Trophoblast cell (in vitro differentiated cells and primary cell): ENCODE data around the gene SNED1.

Experiments used
- DNase-seq, 2 donors: peaks; one replicate each; pipeline ENCODE4 v3.0.0-alpha.2; 2016
- H2AFZ ChIP-seq: 2 replicates; pipeline ENCODE4 v1.6.1; 2013; ENCODE audit warnings: low read length, moderate library complexity, mild to moderate bottlenecking; ENCODE audit not compliant: insufficient read depth, poor library complexity
- H2AK5ac ChIP-seq: 2 replicates; pipeline ENCODE4 v1.6.1; 2013; ENCODE audit warnings: mild to moderate bottlenecking, low read length
- H2BK120ac ChIP-seq: 2 replicates; pipeline ENCODE4 v1.6.1; 2013; ENCODE audit warnings: low read length, mild to moderate bottlenecking, moderate library complexity; ENCODE audit not compliant: insufficient read depth, poor library complexity
- H2BK12ac ChIP-seq: 2 replicates; pipeline ENCODE4 v1.6.1; 2013; ENCODE audit warnings: mild to moderate bottlenecking, low read length, moderate library complexity
- H2BK5ac ChIP-seq: 2 replicates; pipeline ENCODE4 v1.6.1; 2013; ENCODE audit warnings: low read length, low read depth, moderate library complexity, mild to moderate bottlenecking; ENCODE audit not compliant: poor library complexity
- H3K14ac ChIP-seq: 2 replicates; pipeline ENCODE4 v1.6.1; 2013; ENCODE audit warnings: mild to moderate bottlenecking, low read length
- H3K18ac ChIP-seq: 2 replicates; pipeline ENCODE4 v1.6.1; 2013; ENCODE audit warnings: mild to moderate bottlenecking, low read length
- H3K23ac ChIP-seq: 2 replicates; pipeline ENCODE4 v1.6.1; 2013; ENCODE audit warnings: low read length
- H3K27ac ChIP-seq: 2 replicates; pipeline ENCODE4 v1.5.1; 2013; ENCODE audit warnings: low read depth, mild to moderate bottlenecking, inconsistent platforms, low read length, moderate library complexity
- H3K27me3 ChIP-seq: 2 replicates; pipeline ENCODE4 v1.6.1; 2013; ENCODE audit warnings: inconsistent platforms, mild to moderate bottlenecking, low read length, moderate library complexity; ENCODE audit not compliant: insufficient read depth
- H3K36me3 ChIP-seq, 2 experiments: 1 replicate in 1 of 2; 2 replicates in 1 of 2; pipeline ENCODE4 v1.6.1; 2013; ENCODE audit warnings: low read length in 2 of 2, mild to moderate bottlenecking in 2 of 2, moderate library complexity in 1 of 2; ENCODE audit not compliant: insufficient read depth in 2 of 2, control insufficient read depth in 1 of 2
- H3K4ac ChIP-seq: 2 replicates; pipeline ENCODE4 v1.6.1; 2013; ENCODE audit warnings: low read depth, mild to moderate bottlenecking, low read length, moderate library complexity
- H3K4me1 ChIP-seq, 2 experiments: 1 replicate in 1 of 2; 2 replicates in 1 of 2; pipeline ENCODE4 v1.6.1; 2013; ENCODE audit warnings: low read length in 2 of 2, mild to moderate bottlenecking in 2 of 2, moderate library complexity in 1 of 2; ENCODE audit not compliant: insufficient read depth in 2 of 2, control insufficient read depth in 1 of 2
- H3K4me2 ChIP-seq: 2 replicates; pipeline ENCODE4 v1.6.1; 2013; ENCODE audit warnings: inconsistent platforms, mild to moderate bottlenecking, low read length, moderate library complexity
- H3K4me3 ChIP-seq: 2 replicates; pipeline ENCODE4 v1.5.1; 2013; ENCODE audit warnings: mild to moderate bottlenecking, low read depth, low read length, inconsistent platforms
- H3K79me1 ChIP-seq: one replicate; pipeline ENCODE4 v1.6.1; 2013; ENCODE audit warnings: low read length
- H3K79me2 ChIP-seq: 2 replicates; pipeline ENCODE4 v1.6.1; 2013; ENCODE audit warnings: low read length, mild to moderate bottlenecking; ENCODE audit not compliant: control insufficient read depth, insufficient read depth, poor library complexity
- H3K9ac ChIP-seq: 2 replicates; pipeline ENCODE4 v1.6.1; 2013; ENCODE audit warnings: mild to moderate bottlenecking, low read length
- H3K9me3 ChIP-seq: 2 replicates; pipeline ENCODE4 v1.6.1; 2013; ENCODE audit warnings: low read depth, mild to moderate bottlenecking, control low read depth, inconsistent platforms, low read length; ENCODE audit not compliant: insufficient read depth
- H4K12ac ChIP-seq: 2 replicates; pipeline ENCODE4 v1.6.1; 2013; ENCODE audit warnings: low read depth, mild to moderate bottlenecking, low read length, moderate library complexity
- H4K8ac ChIP-seq: 2 replicates; pipeline ENCODE4 v1.6.1; 2013; ENCODE audit warnings: low read depth, mild to moderate bottlenecking, low read length, moderate library complexity
- H4K91ac ChIP-seq: one replicate; pipeline ENCODE4 v1.6.1; 2013; ENCODE audit warnings: low read depth, mild to moderate bottlenecking, low read length, moderate library complexity
- WGBS: extraction: QIAGEN DNeasy Blood & Tissue Kit; methylation state at CpG from one replicate; pipeline ENCODE4 v1.1.7; 2013; ENCODE audit warnings: missing lambda C conversion rate; ENCODE audit not compliant: insufficient read length, insufficient coverage; ENCODE audit errors: extremely low coverage; 5-methylcytosine and 5-hydroxymethylcytosine counted together

The SNED1 gene

GRCh38 chr2:240986787-240987411, 11.5 kb upstream of the SNED1 start:
- H2AFZ ChIP-seq: no peak overlapping the region
- peaks cover 9% of the 10 kb centered on the region for H3K27me3 ChIP-seq
- no peak overlapping the region for H3K23ac ChIP-seq
- no peaks in the 10 kb centered on the region for H3K36me3 ChIP-seq
- no peak overlapping the region for H3K14ac ChIP-seq
- no peak overlapping the region for H3K18ac ChIP-seq
- no peaks in the 10 kb centered on the region for H3K79me2 ChIP-seq
- no peak overlapping the region for H4K8ac ChIP-seq
- peaks cover 22% of the 10 kb centered on the region for H3K9me3 ChIP-seq
- DNase-seq: no peak
- no peak overlapping the region for H3K4me3 ChIP-seq
- H3K4ac ChIP-seq: no peak overlapping the region
- no peaks in the 10 kb centered on the region for H3K79me1 ChIP-seq
- no peak overlapping the region for H4K12ac ChIP-seq
- H2BK5ac ChIP-seq: no peak overlapping the region
- H3K9ac ChIP-seq: no peak overlapping the region
- WGBS: no CpG with 5 or more reads among the region's 11 CpGs
- no peak overlapping the region for H4K91ac ChIP-seq
- H2BK12ac ChIP-seq: no peak overlapping the region
- no peak overlapping the region for H3K27ac ChIP-seq
- no peak overlapping the region for H2BK120ac ChIP-seq
- no peak overlapping the region for H2AK5ac ChIP-seq
- H3K4me1 ChIP-seq: no peaks in the 10 kb centered on the region
- H3K4me2 ChIP-seq: no peak overlapping the region

DNA sequence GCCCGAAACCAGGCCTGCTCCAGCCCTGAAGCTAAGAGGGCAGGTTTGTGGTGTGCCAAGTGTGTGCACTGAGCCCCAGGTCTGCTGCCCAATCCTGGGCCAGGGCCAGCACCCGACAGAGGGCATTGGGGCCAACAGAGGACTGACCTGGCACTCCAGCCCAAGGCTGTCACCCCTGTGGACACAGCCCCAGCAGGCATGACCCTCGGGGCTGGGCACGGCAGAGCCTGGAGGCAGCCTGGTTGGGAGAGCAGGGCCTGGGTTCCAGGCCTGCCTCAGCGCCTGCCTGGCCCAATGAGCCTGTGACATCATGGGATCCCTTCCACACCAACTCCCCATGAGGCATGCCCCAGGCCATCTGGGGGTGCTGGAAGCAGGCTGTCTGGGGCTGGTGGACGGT, 10.8 kb upstream of the SNED1 start:
- Histone ChIP-seq H3K36me3 (no peaks in the 10 kb centered on the region), H3K4me3 (no peak overlapping the region), H2BK5ac (no peak overlapping the region), H3K14ac (no peak overlapping the region), H3K79me1 (no peaks in the 10 kb centered on the region), H3K27me3 (peaks cover 2% of the 10 kb centered on the region), H2AFZ (no peak overlapping the region), H2BK12ac (no peak overlapping the region), H3K4me2 (no peak overlapping the region), H2AK5ac (no peak overlapping the region), H4K91ac (no peak overlapping the region), H3K27ac (no peak overlapping the region), H4K8ac (no peak overlapping the region), H2BK120ac (no peak overlapping the region), H3K9me3 (peaks cover 20% of the 10 kb centered on the region), H3K4me1 (no peaks in the 10 kb centered on the region), H3K23ac (no peak overlapping the region), H4K12ac (no peak overlapping the region), H3K4ac (no peak overlapping the region), H3K9ac (no peak overlapping the region), H3K79me2 (no peaks in the 10 kb centered on the region), H3K18ac (no peak overlapping the region)
- no CpG with 5 or more reads among the region's 6 CpGs for WGBS
- DNase-seq: peak in 1 of 2 donors; percentile 3

GRCh38 chr2:240988146-240988545, 10.3 kb upstream of the SNED1 start:
- WGBS: no CpG with 5 or more reads among the region's 3 CpGs
- no peak overlapping the region for H2BK12ac ChIP-seq

GRCh38 chr2:240988571-240989271, 9.7 kb upstream of the SNED1 start:
- no peak overlapping the region for H3K14ac ChIP-seq
- no peak overlapping the region for H4K91ac ChIP-seq
- peak in 1 of 2 donors; percentile 23 for DNase-seq
- H3K36me3 ChIP-seq: no peaks in the 10 kb centered on the region
- no peaks in the 10 kb centered on the region for H3K79me1 ChIP-seq
- no peak overlapping the region for H3K4me2 ChIP-seq
- no peak overlapping the region for H2BK120ac ChIP-seq
- no peak overlapping the region for H2BK12ac ChIP-seq
- no peak overlapping the region for H2BK5ac ChIP-seq
- WGBS: no CpG with 5 or more reads among the region's 6 CpGs
- no peak overlapping the region for H3K18ac ChIP-seq
- H2AK5ac ChIP-seq: no peak overlapping the region
- no peak overlapping the region for H4K12ac ChIP-seq
- H4K8ac ChIP-seq: no peak overlapping the region
- H2AFZ ChIP-seq: no peak overlapping the region
- no peak overlapping the region for H3K4me3 ChIP-seq
- no peak overlapping the region for H3K4ac ChIP-seq
- no peaks in the 10 kb centered on the region for H3K4me1 ChIP-seq
- peaks cover 18% of the 10 kb centered on the region for H3K9me3 ChIP-seq
- H3K23ac ChIP-seq: no peak overlapping the region
- no peak overlapping the region for H3K9ac ChIP-seq
- H3K79me2 ChIP-seq: no peaks in the 10 kb centered on the region
- no peaks in the 10 kb centered on the region for H3K27me3 ChIP-seq
- no peak overlapping the region for H3K27ac ChIP-seq

More at GRCh38 chr2:240988146-240988545, 10.3 kb upstream of the SNED1 start:
- Histone ChIP-seq H3K79me1 (no peaks in the 10 kb centered on the region), H3K27ac (no peak overlapping the region), H3K9me3 (peaks cover 18% of the 10 kb centered on the region), H3K14ac (no peak overlapping the region), H3K4ac (no peak overlapping the region), H3K4me3 (no peak overlapping the region), H3K4me2 (no peak overlapping the region), H2AFZ (no peak overlapping the region), H2BK5ac (no peak overlapping the region), H2BK120ac (no peak overlapping the region), H3K18ac (no peak overlapping the region), H4K12ac (no peak overlapping the region), H4K8ac (no peak overlapping the region), H3K9ac (no peak overlapping the region), H3K79me2 (no peaks in the 10 kb centered on the region), H3K23ac (no peak overlapping the region), H3K4me1 (no peaks in the 10 kb centered on the region), H3K27me3 (no peaks in the 10 kb centered on the region), H2AK5ac (no peak overlapping the region), H3K36me3 (no peaks in the 10 kb centered on the region), H4K91ac (no peak overlapping the region)
- no peak for DNase-seq
